Neural progenitor cell (in vitro differentiated cells): ENCODE results near the gene TPSD1. TPM values are rescaled to one million over a fixed set of nuclear protein-coding genes. Genes with fewer than 3 reads are reported as not detected.
"Not testable (repeated sequence)": the region's sequence is repeated elsewhere in the genome, so short reads cannot be mapped to it uniquely, and the experiment has no call there.

Experiments
- DNase-seq: peaks from one replicate; pipeline ENCODE4 v3.0.0-alpha.2; 2016; ENCODE audit warnings: low spot score
- H2AFZ ChIP-seq: fragments of 200-600 bp; sonication (generic); replicated peaks from 2 replicates; pipeline ENCODE4 v1.6.1; 2016; ENCODE audit warnings: antibody characterized with exemption
- H3F3A ChIP-seq: fragments of 200-600 bp; sonication (generic); 2 replicates; pipeline ENCODE4 v1.6.1; 2016; ENCODE audit warnings: antibody characterized with exemption, low read depth
- H3K27ac ChIP-seq: fragments of 200-600 bp; sonication (generic); 2 replicates; pipeline ENCODE4 v1.5.1; 2016; ENCODE audit warnings: mild to moderate bottlenecking
- H3K27me3 ChIP-seq: fragments of 200-600 bp; sonication (generic); 2 replicates; pipeline ENCODE4 v1.6.1; 2016; ENCODE audit warnings: mild to moderate bottlenecking, moderate library complexity
- H3K36me3 ChIP-seq: fragments of 200-600 bp; sonication (generic); 2 replicates; pipeline ENCODE4 v1.5.1; 2016
- H3K4me1 ChIP-seq: fragments of 200-600 bp; sonication (generic); 2 replicates; pipeline ENCODE4 v1.6.1; 2016; ENCODE audit warnings: mixed run types
- H3K4me2 ChIP-seq: fragments of 200-600 bp; sonication (generic); 2 replicates; pipeline ENCODE4 v1.6.1; 2016
- H3K4me3 ChIP-seq: fragments of 200-600 bp; sonication (generic); 2 replicates; pipeline ENCODE4 v1.5.1; 2016
- H3K79me2 ChIP-seq: fragments of 200-600 bp; sonication (generic); 2 replicates; pipeline ENCODE4 v1.6.1; 2016; ENCODE audit warnings: low read depth
- H3K9ac ChIP-seq: fragments of 200-600 bp; sonication (generic); 2 replicates; pipeline ENCODE4 v1.6.1; 2016
- H3K9me3 ChIP-seq: fragments of 200-600 bp; sonication (generic); 2 replicates; pipeline ENCODE4 v1.5.1; 2016; ENCODE audit warnings: low read depth
- H4K20me1 ChIP-seq: fragments of 200-600 bp; sonication (generic); 2 replicates; pipeline ENCODE4 v1.6.1; 2016; ENCODE audit warnings: low read depth
- H3K27ac Mint-ChIP-seq: 3 replicates; pipeline ENCODE4 v1.8.0; 2021; ENCODE audit warnings: mixed read lengths
- H3K27me3 Mint-ChIP-seq: 2 replicates; pipeline ENCODE4 v1.8.0; 2022; ENCODE audit warnings: low read depth, mild to moderate bottlenecking, inconsistent platforms, moderate library complexity, mixed read lengths; ENCODE audit not compliant: insufficient read depth
- H3K36me3 Mint-ChIP-seq: 3 replicates; pipeline ENCODE4 v1.8.0; 2021; ENCODE audit warnings: mixed read lengths
- H3K4me1 Mint-ChIP-seq: 3 replicates; pipeline ENCODE4 v1.8.0; 2021; ENCODE audit warnings: mixed read lengths
- H3K4me3 Mint-ChIP-seq: 3 replicates; pipeline ENCODE4 v1.8.0; 2021; ENCODE audit warnings: mild to moderate bottlenecking, moderate library complexity, mixed read lengths
- H3K9me3 Mint-ChIP-seq: 3 replicates; pipeline ENCODE4 v1.8.0; 2020; ENCODE audit warnings: mixed read lengths
- CTCF ChIP-seq: fragments of 200-600 bp; sonication (generic); IDR thresholded peaks from 2 replicates; pipeline ENCODE4 v1.5.1; 2017; ENCODE audit warnings: antibody characterized with exemption, mild to moderate bottlenecking
- EZH2 ChIP-seq: fragments of 200-600 bp; sonication (generic); IDR thresholded peaks from 2 replicates; pipeline ENCODE4 v1.6.1; 2017; ENCODE audit warnings: antibody characterized with exemption, mild to moderate bottlenecking, moderate library complexity
- EZH2phosphoT487 ChIP-seq: fragments of 200-600 bp; sonication (generic); IDR thresholded peaks from 2 replicates; pipeline ENCODE4 v1.6.1; 2017; ENCODE audit warnings: antibody characterized with exemption
- total RNA-seq: library from RNA; depleted of rRNA; stranded (reverse); fragments of >200 nt; gene quantifications from 2 replicates; pipeline ENCODE4 v1.2.3, GENCODE V29; 2015; ENCODE audit warnings: low replicate concordance

Gene TPSD1
- total RNA-seq, 1 donor from 2014 or later = not detected

GRCh38 chr16:1265090-1265630 lies 9.3 kb downstream of the TPSD1 start:
- H2AFZ ChIP-seq = no peak overlapping the region
- H3K9ac ChIP-seq = no peak overlapping the region
- H3K4me3 Mint-ChIP-seq = no peak overlapping the region
- DNase-seq = no peak
- H3K4me1 ChIP-seq = no peaks in the 10 kb centered on the region
- peaks cover 34% of the 10 kb centered on the region for H3K27me3 Mint-ChIP-seq
- no peaks in the 10 kb centered on the region for H3K36me3 ChIP-seq
- TF ChIP-seq CTCF (no peak), EZH2phosphoT487 (no peak), EZH2 (no peak)
- H3K4me2 ChIP-seq = no peak overlapping the region
- H3K79me2 ChIP-seq = no peaks in the 10 kb centered on the region
- H3K9me3 ChIP-seq = no peaks in the 10 kb centered on the region
- H3K27me3 ChIP-seq = peaks cover 22% of the 10 kb centered on the region
- peaks cover 10% of the 10 kb centered on the region for H3F3A ChIP-seq
- no peaks in the 10 kb centered on the region for H3K36me3 Mint-ChIP-seq
- no peak overlapping the region for H3K4me3 ChIP-seq
- H3K27ac Mint-ChIP-seq = peak overlapping the region; percentile 18
- peaks cover 2% of the 10 kb centered on the region for H3K4me1 Mint-ChIP-seq
- H4K20me1 ChIP-seq = no peaks in the 10 kb centered on the region
- no peak overlapping the region for H3K27ac ChIP-seq
- H3K9me3 Mint-ChIP-seq = peaks cover 6% of the 10 kb centered on the region

GRCh38 chr16:1265826-1266225 lies 10.0 kb downstream of the TPSD1 start:
- TF ChIP-seq EZH2 (no peak), CTCF (no peak), EZH2phosphoT487 (no peak)
- H3K27me3 Mint-ChIP-seq = peaks cover 30% of the 10 kb centered on the region

GRCh38 chr16:1269418-1269817 lies 13.5 kb downstream of the TPSD1 start:
- DNase-seq, H3K4me3 ChIP-seq, H2AFZ ChIP-seq, H3K4me3 Mint-ChIP-seq, H3K27me3 ChIP-seq, H4K20me1 ChIP-seq, H3K27ac Mint-ChIP-seq, H3K4me1 ChIP-seq, H3K4me1 Mint-ChIP-seq, H3K27ac ChIP-seq, H3K9ac ChIP-seq, H3K79me2 ChIP-seq, H3K4me2 ChIP-seq, H3K9me3 ChIP-seq, H3F3A ChIP-seq, H3K36me3 ChIP-seq, H3K9me3 Mint-ChIP-seq, H3K36me3 Mint-ChIP-seq: not testable (repeated sequence)
- H3K27me3 Mint-ChIP-seq = peaks cover 22% of the 10 kb centered on the region

More at GRCh38 chr16:1265826-1266225, 10.0 kb downstream of the TPSD1 start:
- H3K4me1 Mint-ChIP-seq = no peaks in the 10 kb centered on the region
- no peak for DNase-seq
- H4K20me1 ChIP-seq = no peaks in the 10 kb centered on the region
- H3K9me3 ChIP-seq = no peaks in the 10 kb centered on the region
- no peak overlapping the region for H3K4me3 Mint-ChIP-seq
- H3K9ac ChIP-seq = no peak overlapping the region
- H2AFZ ChIP-seq = no peak overlapping the region
- peaks cover 6% of the 10 kb centered on the region for H3K9me3 Mint-ChIP-seq
- H3F3A ChIP-seq = peaks cover 10% of the 10 kb centered on the region
- no peak overlapping the region for H3K27ac ChIP-seq
- no peaks in the 10 kb centered on the region for H3K36me3 ChIP-seq
- H3K4me2 ChIP-seq = no peak overlapping the region
- no peaks in the 10 kb centered on the region for H3K36me3 Mint-ChIP-seq
- no peak overlapping the region for H3K4me3 ChIP-seq
- H3K27ac Mint-ChIP-seq = no peak overlapping the region
- no peaks in the 10 kb centered on the region for H3K4me1 ChIP-seq
- peaks cover 16% of the 10 kb centered on the region for H3K27me3 ChIP-seq
- no peaks in the 10 kb centered on the region for H3K79me2 ChIP-seq

GRCh38 chr16:1271380-1271723 lies 15.5 kb downstream of the TPSD1 start:
- Histone ChIP-seq H3K4me1 (no peaks in the 10 kb centered on the region), H3K9me3 (no peaks in the 10 kb centered on the region), H3K9ac (no peak overlapping the region), H4K20me1 (no peaks in the 10 kb centered on the region), H3K27ac (no peak overlapping the region), H3K79me2 (no peaks in the 10 kb centered on the region), H3K27me3 (no peaks in the 10 kb centered on the region), H3F3A (no peaks in the 10 kb centered on the region), H2AFZ (no peak overlapping the region), H3K4me2 (no peak overlapping the region), H3K4me3 (no peak overlapping the region), H3K36me3 (no peaks in the 10 kb centered on the region)
- peaks cover 4% of the 10 kb centered on the region for H3K9me3 Mint-ChIP-seq
- H3K27me3 Mint-ChIP-seq = peaks cover 20% of the 10 kb centered on the region
- no peaks in the 10 kb centered on the region for H3K36me3 Mint-ChIP-seq
- no peak for DNase-seq
- no peaks in the 10 kb centered on the region for H3K4me1 Mint-ChIP-seq
- TF ChIP-seq CTCF = no peak
- TF ChIP-seq EZH2phosphoT487 = no peak
- no peak for TF ChIP-seq EZH2
- H3K27ac Mint-ChIP-seq = no peak overlapping the region
- no peak overlapping the region for H3K4me3 Mint-ChIP-seq

GRCh38 chr16:1271724-1272413 lies 16.0 kb downstream of the TPSD1 start:
- H2AFZ ChIP-seq, H3K4me3 ChIP-seq, H3F3A ChIP-seq, H3K9me3 ChIP-seq, H3K27ac Mint-ChIP-seq, H3K27me3 ChIP-seq, H3K36me3 Mint-ChIP-seq, H3K4me1 Mint-ChIP-seq, H3K4me3 Mint-ChIP-seq, H3K4me2 ChIP-seq, H3K4me1 ChIP-seq, H3K27ac ChIP-seq, H4K20me1 ChIP-seq, H3K79me2 ChIP-seq, H3K9me3 Mint-ChIP-seq, H3K36me3 ChIP-seq, H3K9ac ChIP-seq, DNase-seq: not testable (repeated sequence)
- peaks cover 19% of the 10 kb centered on the region for H3K27me3 Mint-ChIP-seq
